Fibroblast of pulmonary artery (primary cell): Measurements from ENCODE around the gene TIMM13.

ENCODE experiments used
- DNase-seq: peaks from one replicate; pipeline ENCODE4 v3.0.0-alpha.2; 2010; ENCODE audit warnings: low read depth
- H3K4me3 ChIP-seq: replicated peaks from 2 replicates; pipeline ENCODE4 v1.5.1; 2011; ENCODE audit warnings: low read depth, mild to moderate bottlenecking, control low read depth, low read length, moderate library complexity
- CTCF ChIP-seq: IDR thresholded peaks from 2 replicates; pipeline ENCODE4 v1.5.1; 2011; ENCODE audit warnings: mild to moderate bottlenecking, control low read depth, low read length, inconsistent platforms; ENCODE audit errors: missing control alignments

Gene TIMM13

GRCh38 chr19:2454199-2454961, 27.0 kb upstream of the TIMM13 start:
- no peak overlapping the region for H3K4me3 ChIP-seq
- TF ChIP-seq CTCF, result no peak
- DNase-seq, result no peak

- no peak for DNase-seq
- no peak for TF ChIP-seq CTCF
- no peak overlapping the region for H3K4me3 ChIP-seq
Observed at GRCh38 chr19:2453431-2454025, 26.1 kb upstream of the TIMM13 start.

GRCh38 chr19:2451741-2452140, 24.4 kb upstream of the TIMM13 start:
- no peak overlapping the region for H3K4me3 ChIP-seq
- TF ChIP-seq CTCF, result no peak
- DNase-seq, result no peak

GRCh38 chr19:2451138-2451537, 23.8 kb upstream of the TIMM13 start:
- no peak for DNase-seq
- TF ChIP-seq CTCF, result no peak
- no peak overlapping the region for H3K4me3 ChIP-seq

- TF ChIP-seq CTCF, result no peak
- H3K4me3 ChIP-seq, result no peak overlapping the region
- no peak for DNase-seq
Observed at GRCh38 chr19:2449019-2449418, 21.6 kb upstream of the TIMM13 start.

- H3K4me3 ChIP-seq, result no peak overlapping the region
- no peak for DNase-seq
- no peak for TF ChIP-seq CTCF
Observed at GRCh38 chr19:2446381-2446780, 19.0 kb upstream of the TIMM13 start.
